ENCODE data around the gene NNT. TPM values are rescaled to one million over a fixed set of nuclear protein-coding genes. Genes with fewer than 3 reads are reported as not detected.
"Not testable (repeated sequence)": the region's sequence is repeated elsewhere in the genome, so short reads cannot be mapped to it uniquely, and the experiment has no call there.

Gene NNT
- total RNA-seq, 4 donors from 2014 or later: 47.0 to 68.5 (median 60.8) TPM

DNA sequence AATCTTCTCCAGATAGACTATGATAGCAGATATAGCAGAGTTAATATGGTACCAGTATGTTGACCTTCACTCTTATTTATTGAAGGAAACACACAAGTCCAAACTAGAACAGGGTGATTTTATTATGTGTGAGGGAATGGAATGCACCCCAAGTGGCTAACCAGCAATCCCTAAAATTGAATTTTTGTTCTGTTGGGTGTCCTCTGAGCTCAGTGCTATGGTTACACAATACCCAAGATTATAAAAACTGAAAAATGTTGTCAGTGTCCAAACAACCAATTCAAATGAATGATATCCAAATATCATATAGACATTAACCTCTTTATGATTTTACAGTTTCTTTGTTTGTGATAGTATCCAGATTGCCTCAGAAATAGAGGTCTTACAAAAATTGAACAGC lies 60.9 kb downstream of the NNT start:
- TF ChIP-seq CTCF (IDR thresholded peaks at IDR 0.05): no peak
- ATAC-seq (ENCODE audit: low FRiP score): peak; percentile 59
- DNase-seq (ENCODE audit: low spot score): no peak

DNA sequence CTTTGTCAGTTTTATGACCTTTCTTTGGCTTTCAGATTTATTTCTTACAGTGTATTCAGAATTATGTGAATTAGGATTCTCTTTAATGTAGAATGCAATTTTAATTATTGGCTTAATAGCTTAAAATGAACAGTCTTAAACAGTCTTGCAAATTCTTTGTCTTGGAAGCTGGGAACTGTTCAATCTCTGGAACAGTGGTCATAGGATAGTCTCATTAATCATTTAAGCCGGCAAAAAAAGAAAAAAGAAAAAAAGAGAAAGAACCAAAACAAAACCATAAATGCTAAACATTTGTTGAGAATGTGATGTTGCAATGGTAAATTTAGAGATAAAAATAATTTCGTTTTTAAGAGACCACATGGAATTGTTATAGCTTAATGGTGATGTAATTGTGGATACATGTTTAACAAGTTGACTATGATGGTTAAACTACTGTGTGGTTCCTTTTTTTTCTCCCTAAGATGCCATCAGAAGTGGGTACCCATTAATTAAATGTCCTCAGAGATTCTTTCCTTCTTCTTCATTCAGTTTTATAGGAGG lies 61.6 kb downstream of the NNT start:
- DNase-seq (ENCODE audit: low spot score) (no peak), ATAC-seq (ENCODE audit: low FRiP score) (no peak)
- TF ChIP-seq CTCF (IDR thresholded peaks at IDR 0.05): no peak

DNA sequence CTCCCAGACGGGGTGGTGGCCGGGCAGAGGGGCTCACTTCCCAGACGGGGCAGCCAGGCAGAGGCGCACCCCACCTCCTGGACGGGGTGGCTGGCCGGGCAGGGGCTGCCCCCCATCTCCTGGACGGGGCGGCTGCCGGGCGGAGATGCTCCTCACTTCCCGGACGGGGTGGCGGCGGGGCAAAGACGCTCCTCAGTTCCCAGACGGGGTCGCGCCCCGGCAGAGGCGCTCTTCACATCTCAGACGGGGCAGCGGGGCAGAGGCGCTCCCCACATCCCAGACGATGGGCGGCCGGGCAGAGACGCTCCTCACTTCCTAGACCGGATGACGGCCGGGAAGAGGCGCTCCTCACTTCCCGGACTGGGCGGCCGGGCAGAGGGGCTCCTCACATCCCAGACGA lies 62.8 kb downstream of the NNT start:
- DNase-seq (ENCODE audit: low spot score); ATAC-seq (ENCODE audit: low FRiP score): not testable (repeated sequence)

GRCh38 chr5:43666728-43667127 lies 63.7 kb downstream of the NNT start:
- not testable (repeated sequence) for DNase-seq (ENCODE audit: low spot score); ATAC-seq (ENCODE audit: low FRiP score)

GRCh38 chr5:43667379-43667778 lies 64.4 kb downstream of the NNT start:
- not testable (repeated sequence) for DNase-seq (ENCODE audit: low spot score); ATAC-seq (ENCODE audit: low FRiP score)

GRCh38 chr5:43674536-43674935 lies 71.6 kb downstream of the NNT start:
- ATAC-seq (ENCODE audit: low FRiP score) (no peak), DNase-seq (ENCODE audit: low spot score) (no peak)
- TF ChIP-seq CTCF (IDR thresholded peaks at IDR 0.05): no peak

- DNase-seq (ENCODE audit: low spot score): no peak
- ATAC-seq (ENCODE audit: low FRiP score): no peak
- no peak for TF ChIP-seq CTCF (IDR thresholded peaks at IDR 0.05)
Measured at GRCh38 chr5:43675357-43675756, 72.4 kb downstream of the NNT start.

DNA sequence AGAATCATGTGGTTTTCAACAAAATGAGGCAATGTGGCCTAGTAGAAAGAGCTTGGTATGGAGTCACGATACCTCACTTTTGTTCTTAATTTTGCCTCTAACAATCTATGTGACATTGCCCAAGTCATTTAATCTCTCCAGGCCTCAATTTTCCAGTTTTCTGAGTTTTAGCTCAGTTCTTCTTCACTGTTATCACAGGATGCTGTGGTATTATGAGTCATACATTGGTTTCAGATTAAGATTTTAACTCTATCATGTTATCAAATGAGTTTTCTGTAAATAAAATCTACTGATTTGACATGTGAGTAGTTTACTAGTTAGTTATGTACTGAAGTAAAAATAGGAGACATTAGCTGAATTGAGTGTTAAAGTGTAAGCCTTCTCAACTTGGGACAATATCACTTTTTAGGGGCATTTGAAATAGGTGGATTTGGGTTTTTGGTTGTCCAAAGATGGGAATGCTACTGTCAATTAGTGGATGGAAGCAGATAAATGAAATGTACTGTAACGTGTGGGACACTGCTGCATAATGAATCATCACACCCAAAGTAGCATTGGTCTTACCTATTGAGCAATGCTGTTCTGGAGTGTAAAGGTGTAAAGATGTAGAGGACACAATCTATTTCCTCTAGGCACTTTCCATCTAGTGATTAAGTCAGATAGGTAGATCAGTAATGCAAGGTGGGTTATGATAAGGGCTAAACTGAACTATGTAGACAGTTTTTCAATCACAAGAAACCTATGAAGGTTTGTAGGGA lies 73.3 kb downstream of the NNT start:
- no peak for ATAC-seq (ENCODE audit: low FRiP score)
- no peak for DNase-seq (ENCODE audit: low spot score)
- TF ChIP-seq CTCF (IDR thresholded peaks at IDR 0.05): no peak

Measured in omental fat pad (tissue), 4 donors.